K562 (cell line): Measurements from ENCODE around the gene UBXN6. TPM values are rescaled to one million over a fixed set of nuclear protein-coding genes. Genes with fewer than 3 reads are reported as not detected.

Experiments used
- ATF1 ChIP-seq, 2 experiments: fragments of 450-650 bp in 1 of 2; IDR thresholded peaks; 2 replicates each; pipeline ENCODE4 v1.6.1; 2016; ENCODE audit warnings: missing compliant biosample characterization in 1 of 2, missing genetic modification characterization in 1 of 2
- DNMT1 ChIP-seq: fragments of 450-650 bp; IDR thresholded peaks from 2 replicates; pipeline ENCODE4 v1.6.1; 2016; ENCODE audit warnings: antibody characterized with exemption, mild to moderate bottlenecking
- GABPA ChIP-seq: fragments of 200-800 bp; sonication (Bioruptor generic); conservative IDR thresholded peaks from 2 replicates; pipeline ENCODE4 v1.6.1; 2016; ENCODE audit warnings: low read depth, missing genetic modification characterization, missing compliant biosample characterization
- HNRNPLL ChIP-seq: fragments of 200-400 bp; formaldehyde crosslinking; IDR thresholded peaks from 2 replicates; pipeline ENCODE4 v1.6.1; 2017; ENCODE audit warnings: low read length, low read depth, mild to moderate bottlenecking; ENCODE audit not compliant: poor library complexity, severe bottlenecking
- JUNB ChIP-seq: fragments of 450-650 bp; formaldehyde crosslinking; conservative IDR thresholded peaks from 2 replicates; pipeline ENCODE4 v1.4.0; 2020; ENCODE audit warnings: mild to moderate bottlenecking
- ZNF583 ChIP-seq: fragments of 250-450 bp; sonication (Bioruptor Pico); IDR thresholded peaks from 2 replicates; pipeline ENCODE4 v1.4.0; 2020
- polyA plus RNA-seq, 8 experiments: library from polyadenylated mRNA; depleted of rRNA in 4 of 8; stranded (reverse) in 5 of 8; unstranded in 3 of 8; fragments of >200 nt; fragmentation: Nextera tagmentation in 2 of 8; fragmentation: Illumina TruSeq in 1 of 8; extraction: Ambion mirVana in 2 of 8; extraction: Trizol in 1 of 8; gene quantifications; 2 replicates each; pipeline versions ENCODE4 v1.2.1 to v1.2.3, GENCODE V29; 2011 to 2014; ENCODE audit warnings: inconsistent platforms in 1 of 8, missing spikeins in 1 of 8
- total RNA-seq, 7 experiments: library from RNA; depleted of rRNA in 6 of 7; stranded (reverse); fragments of >200 nt in 6 of 7; fragmentation: Illumina TruSeq in 2 of 7; extraction: Trizol in 2 of 7; gene quantifications; 2 replicates each; pipeline versions ENCODE4 v1.2.1 to v1.2.3, GENCODE V29; 2011 to 2021; ENCODE audit warnings: low replicate concordance in 1 of 7
- TF ChIP-seq, protein P1 (sequence below): fragments of 250-450 bp; sonication (Bioruptor Pico); IDR thresholded peaks from 2 replicates; pipeline ENCODE4 v1.9.0; 2021; ENCODE audit warnings: mild to moderate bottlenecking, inconsistent platforms

The UBXN6 gene
- total and polyA plus RNA-seq, 9 of the 15 experiments (the other 6 are each of a cell fraction or from before 2014, with no cell fraction given) = 0.48 to 90.2 (median 29.5) TPM

DNA sequence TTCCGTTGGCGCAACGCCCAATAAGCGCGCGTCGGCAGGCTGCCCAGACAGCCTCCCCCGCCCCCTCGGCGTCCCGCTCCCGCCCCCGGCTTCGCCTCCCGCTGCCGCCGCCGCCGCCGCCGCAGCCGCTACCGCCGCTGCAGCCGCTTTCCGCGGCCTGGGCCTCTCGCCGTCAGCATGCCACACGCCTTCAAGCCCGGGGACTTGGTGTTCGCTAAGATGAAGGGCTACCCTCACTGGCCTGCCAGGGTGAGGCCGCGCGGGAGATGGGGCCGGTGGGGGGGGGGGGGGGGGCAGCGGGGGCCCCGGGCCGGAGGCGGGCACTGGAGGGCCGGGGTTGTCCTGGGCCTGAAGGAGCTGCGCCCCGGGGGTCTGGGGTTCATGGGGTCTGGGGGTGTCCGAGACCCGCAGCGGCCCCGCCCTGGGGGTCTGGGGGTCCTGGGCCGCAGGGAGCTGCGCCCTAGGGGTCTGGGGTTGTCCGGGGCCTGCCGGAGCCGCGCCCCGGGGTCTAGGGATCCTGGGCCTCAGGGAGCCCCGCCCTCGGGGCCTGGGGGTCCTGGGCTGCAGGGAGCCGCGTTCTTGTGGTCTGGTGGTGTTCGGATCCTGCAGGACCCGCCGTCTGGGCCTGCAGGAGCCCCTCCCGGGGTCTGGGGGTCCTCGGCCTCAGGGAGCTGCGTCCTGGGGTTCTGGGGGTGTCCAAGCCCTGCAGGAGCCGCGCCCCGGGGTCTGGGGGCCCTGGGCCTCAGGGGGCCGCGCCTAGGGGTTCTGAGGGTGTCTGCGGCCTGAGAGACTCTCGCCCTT lies 14.8 kb upstream of the UBXN6 start, which contains the start of gene HDGFL2 (continued):
- TF ChIP-seq ZNF583 (no peak), ATF1 (CRISPR knock-in tag; IDR thresholded peaks at IDR 0.05) (no peak), ATF1 (tag; IDR thresholded peaks at IDR 0.05) (peak; percentile 6; the same call in 1 of the 2 replicates), HNRNPLL (no peak), GABPA (tag) (peak; percentile 15; the same call in 1 of the 2 replicates), DNMT1 (no peak), JUNB (CRISPR knock-in tag) (no peak)
- TF ChIP-seq, protein P1, sequence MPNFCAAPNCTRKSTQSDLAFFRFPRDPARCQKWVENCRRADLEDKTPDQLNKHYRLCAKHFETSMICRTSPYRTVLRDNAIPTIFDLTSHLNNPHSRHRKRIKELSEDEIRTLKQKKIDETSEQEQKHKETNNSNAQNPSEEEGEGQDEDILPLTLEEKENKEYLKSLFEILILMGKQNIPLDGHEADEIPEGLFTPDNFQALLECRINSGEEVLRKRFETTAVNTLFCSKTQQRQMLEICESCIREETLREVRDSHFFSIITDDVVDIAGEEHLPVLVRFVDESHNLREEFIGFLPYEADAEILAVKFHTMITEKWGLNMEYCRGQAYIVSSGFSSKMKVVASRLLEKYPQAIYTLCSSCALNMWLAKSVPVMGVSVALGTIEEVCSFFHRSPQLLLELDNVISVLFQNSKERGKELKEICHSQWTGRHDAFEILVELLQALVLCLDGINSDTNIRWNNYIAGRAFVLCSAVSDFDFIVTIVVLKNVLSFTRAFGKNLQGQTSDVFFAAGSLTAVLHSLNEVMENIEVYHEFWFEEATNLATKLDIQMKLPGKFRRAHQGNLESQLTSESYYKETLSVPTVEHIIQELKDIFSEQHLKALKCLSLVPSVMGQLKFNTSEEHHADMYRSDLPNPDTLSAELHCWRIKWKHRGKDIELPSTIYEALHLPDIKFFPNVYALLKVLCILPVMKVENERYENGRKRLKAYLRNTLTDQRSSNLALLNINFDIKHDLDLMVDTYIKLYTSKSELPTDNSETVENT = no peak
